HG03159 (cell line): Measurements from ENCODE around the gene TMEFF2.
A peak's percentile ranks its signal among the peaks of the same experiment; 100 is the strongest.

Experiments used
- ATAC-seq: cut with Tn5 transposase; IDR thresholded peaks from one replicate; pipeline ENCODE4 v1.9.1; 2021; ENCODE audit warnings: mild to moderate bottlenecking, moderate library complexity; ENCODE audit not compliant: unreplicated experiment

TMEFF2 gene

GRCh38 chr2:192072261-192072660 is 122.5 kb downstream of the TMEFF2 start:
- ATAC-seq: no peak

DNA sequence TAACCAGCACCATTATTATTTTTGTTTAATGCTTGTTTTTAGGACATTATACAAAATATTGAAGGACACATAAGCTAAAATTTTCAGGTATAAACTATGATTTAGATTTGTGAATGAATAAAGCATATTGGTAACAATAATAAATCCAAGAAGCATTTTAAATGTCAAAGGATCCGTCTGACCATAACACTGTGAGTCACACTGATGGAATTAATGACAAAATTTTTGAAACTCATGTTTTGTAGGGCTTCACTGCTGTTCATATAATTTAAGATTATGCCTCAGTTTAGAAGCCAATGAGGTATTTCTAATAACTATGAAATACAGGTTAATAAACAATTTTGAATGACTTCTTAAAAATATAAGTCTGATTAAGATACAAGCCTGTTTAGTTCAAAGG is 124.6 kb downstream of the TMEFF2 start:
- ATAC-seq: no peak

GRCh38 chr2:192069417-192069816 is 125.3 kb downstream of the TMEFF2 start:
- ATAC-seq: no peak

DNA sequence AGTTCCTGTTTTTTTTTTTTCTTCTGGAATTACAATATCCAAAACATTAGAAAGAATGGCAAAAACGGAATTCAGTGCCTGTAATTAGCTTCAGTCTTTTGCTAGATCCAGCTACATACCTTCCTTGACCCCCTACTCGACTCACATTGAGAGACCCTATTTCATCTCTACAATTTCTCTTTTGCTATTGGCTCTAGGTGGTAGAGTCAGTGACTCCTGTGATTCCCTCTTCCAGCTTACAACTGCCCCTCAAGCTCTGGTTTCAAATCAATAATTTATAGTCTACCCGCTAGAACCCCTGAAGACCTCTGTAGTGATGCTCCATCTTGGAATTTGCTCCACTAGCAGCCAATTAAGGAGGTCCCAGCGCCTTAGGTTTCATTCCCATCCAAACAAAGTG is 125.8 kb downstream of the TMEFF2 start:
- no peak for ATAC-seq

- no peak for ATAC-seq
Observed at GRCh38 chr2:192067631-192068030, 127.1 kb downstream of the TMEFF2 start.

- ATAC-seq: no peak
Observed at GRCh38 chr2:192064459-192064858, 130.3 kb downstream of the TMEFF2 start.

DNA sequence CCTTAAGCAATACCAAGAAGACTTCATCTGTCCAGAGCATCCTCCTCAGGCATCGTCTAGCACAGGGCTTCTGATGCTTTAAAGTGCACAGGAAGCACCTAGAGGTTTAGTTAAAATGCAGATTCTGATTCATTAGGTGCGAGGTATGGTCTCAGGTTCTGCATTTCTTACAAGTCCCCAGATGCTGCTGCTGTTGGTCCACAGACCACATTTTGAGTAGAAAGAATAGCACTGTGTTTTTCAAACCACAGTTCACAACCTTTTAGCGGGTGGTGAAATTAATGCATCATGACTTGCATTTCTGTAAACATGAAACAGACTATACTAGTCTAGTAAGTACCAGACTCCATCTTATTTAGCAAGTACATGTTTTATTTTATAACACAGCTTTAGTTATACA is 134.6 kb downstream of the TMEFF2 start:
- no peak for ATAC-seq

- no peak for ATAC-seq
Observed at GRCh38 chr2:192059266-192059665, 135.5 kb downstream of the TMEFF2 start.

DNA sequence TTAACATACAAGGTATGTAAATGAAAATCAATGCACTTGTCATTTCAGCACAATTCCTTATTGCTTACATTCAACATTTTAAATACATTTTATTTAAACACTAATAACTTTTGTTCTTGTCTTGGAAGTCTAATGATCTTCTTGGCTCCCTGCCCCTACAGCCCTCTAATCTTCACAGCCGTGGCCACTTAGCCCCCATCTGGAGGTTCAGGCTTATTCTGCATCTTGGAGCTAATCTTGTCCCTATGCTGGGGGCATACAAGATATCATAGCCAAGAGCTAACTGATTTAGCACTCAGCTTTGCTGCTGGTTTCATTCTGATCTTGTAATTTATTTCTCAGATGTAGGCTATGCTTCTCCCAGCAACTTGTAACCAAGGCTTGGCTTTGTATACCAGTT is 140.8 kb downstream of the TMEFF2 start:
- ATAC-seq: no peak

- no peak for ATAC-seq
Observed at GRCh38 chr2:192051533-192051932, 143.2 kb downstream of the TMEFF2 start.

DNA sequence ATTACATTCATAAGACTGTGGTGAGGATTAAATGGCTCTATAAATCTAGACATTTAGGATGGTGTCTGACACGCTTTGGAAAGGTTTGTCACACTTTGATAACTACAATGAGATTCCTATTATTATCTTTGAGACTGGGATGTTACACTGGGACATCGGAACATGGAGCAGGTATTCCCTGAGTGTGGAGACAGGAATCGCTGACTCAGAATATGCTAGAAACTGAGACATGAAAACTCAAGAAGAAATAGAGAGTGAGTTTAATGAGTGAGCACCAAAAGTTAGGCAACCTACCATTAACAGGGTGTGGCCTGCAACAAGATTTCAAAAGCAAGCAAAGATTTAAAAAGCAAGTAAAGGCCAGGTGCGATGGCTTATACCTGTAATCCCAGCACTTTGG is 145.4 kb downstream of the TMEFF2 start:
- ATAC-seq: no peak

- no peak for ATAC-seq
Observed at GRCh38 chr2:192047315-192048107, 147.2 kb downstream of the TMEFF2 start.

GRCh38 chr2:192044496-192044895 is 150.2 kb downstream of the TMEFF2 start:
- ATAC-seq: no peak

DNA sequence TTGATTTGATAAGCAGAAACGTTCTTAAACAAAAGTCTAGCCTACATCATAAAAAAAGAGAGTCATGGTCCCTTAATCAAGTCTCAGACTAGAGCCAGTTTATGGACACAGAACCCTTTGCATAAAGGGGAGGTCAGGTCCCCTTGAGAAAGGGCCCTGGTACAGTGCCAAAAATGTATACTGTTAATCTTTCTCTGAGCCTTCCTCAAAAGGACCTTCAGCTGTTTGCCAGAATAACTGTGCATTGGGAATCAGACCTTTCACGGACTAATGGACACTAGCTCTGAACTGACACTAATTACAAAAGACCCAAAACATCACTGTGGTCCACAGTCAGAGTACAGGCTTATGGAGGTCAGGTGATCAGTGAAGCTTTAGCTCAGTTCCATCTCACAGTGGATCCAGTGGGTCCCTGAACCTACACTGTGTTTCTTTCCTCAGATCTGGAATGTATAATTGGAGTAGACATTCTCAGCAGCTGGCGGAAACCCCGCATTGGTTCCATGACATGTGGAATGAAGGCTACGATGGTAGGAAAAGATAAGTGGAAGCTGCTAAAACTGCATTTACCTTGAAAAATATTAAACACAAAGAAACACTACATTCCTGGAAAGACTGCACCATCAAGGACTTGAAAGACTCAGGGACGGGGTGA is 151.4 kb downstream of the TMEFF2 start:
- no peak for ATAC-seq

- no peak for ATAC-seq
Observed at GRCh38 chr2:192042126-192042525, 152.6 kb downstream of the TMEFF2 start.

DNA sequence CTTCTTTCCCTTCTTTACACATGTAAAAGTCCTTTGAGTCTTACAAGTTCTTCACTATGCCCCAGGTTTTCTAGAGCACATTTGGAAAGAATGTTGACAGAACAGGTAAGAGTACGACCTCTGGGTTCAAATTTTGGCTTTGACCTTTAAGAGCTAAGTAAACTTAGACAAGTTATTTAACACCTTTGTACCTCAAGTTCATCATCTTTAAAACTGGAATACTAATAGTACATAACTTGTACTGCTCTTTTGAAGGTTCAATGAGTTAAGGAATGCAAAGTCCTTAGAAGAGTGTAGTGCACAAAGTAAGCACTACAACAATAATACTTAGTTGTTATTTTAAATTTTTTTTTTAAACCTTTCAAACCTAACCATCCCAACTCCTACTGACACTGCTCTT is 156.6 kb downstream of the TMEFF2 start:
- ATAC-seq: no peak

DNA sequence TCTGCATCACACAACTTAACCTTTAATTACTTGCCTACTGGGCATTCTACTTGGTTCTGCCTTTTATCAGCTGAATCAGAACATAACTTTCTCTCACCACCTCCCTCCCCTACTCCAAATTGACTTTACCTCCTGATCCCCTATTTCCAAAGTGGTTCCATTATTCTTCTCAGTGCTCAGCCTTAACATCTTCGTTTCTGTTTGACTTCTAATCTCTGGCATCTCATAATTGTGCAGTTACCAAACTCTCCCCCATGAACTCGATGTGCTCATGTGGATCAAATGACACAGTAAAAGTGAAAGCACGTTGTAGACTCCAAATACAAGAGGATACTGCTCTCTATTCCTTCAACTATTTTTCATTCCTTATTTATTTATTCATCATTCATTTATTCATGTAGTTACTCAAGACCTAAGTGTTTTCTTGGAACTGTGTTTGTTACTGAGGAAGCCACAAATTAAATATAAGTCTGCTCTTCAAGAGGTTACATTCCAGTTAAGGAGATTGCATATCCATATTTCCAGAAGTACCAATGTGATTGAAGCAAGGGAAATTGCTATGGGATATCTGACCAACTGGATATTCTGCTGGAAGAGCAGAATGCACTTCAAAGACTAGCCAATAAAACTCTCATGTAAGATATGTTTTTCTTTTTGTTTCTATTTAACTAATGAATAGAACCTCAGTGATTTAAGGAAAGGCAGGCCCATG is 158.8 kb downstream of the TMEFF2 start:
- no peak for ATAC-seq

DNA sequence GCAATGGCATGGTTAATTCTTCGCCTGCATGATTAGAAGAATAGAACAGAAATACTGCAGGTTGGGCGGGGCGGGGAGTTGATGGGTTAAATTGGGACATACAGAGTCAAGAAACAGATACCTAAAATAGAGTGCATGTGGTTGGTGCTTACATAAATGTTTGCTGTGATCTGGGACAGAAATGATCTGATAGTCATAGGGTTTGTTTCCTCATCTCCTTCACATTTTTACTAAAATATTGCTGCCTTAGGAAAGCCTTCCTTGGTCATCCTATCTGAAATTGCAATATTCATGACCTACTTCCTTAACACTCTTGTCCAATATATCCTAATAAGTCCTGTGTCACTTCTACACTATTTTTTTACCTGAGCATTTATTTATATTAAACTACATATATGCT is 163.9 kb downstream of the TMEFF2 start:
- no peak for ATAC-seq

DNA sequence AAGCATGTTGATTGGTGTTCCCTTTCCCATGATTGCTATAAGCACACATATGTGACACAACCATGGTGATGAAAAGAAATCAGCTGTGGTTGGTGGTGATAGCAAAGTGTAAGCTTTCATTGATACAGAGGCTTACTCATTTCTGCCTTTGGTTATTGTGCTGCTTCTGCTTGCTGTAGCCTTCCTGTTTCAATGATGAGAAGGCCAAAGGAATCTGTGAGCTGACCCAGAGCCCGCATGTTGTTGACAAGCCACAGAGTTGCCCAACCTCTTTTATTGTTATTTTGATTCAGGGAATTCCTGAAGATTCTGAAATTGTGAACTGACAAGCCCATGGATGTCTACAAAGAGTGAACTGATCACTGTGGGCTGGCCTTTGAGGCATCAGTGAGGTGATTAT is 164.4 kb downstream of the TMEFF2 start:
- ATAC-seq: no peak

DNA sequence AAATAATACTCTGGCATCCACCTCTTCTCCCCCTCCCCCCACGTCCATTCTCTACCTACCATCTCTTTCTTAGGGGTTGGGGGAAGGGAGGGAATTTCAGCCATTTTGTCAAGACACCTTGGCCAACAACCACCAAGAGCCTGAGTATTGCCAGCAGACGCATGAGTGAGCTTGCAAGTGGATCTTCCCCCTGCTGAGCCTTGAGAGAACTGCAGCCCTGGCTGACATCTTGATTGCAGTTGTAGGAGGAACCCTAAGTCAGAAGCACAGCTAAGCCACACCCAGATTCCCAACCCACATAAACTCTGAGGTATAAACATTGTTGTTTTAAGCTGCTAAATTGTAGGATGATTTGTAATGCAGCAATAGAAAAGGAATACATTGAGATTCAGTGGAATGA is 165.6 kb downstream of the TMEFF2 start:
- ATAC-seq: peak; percentile 93

GRCh38 chr2:192026825-192027120 is 168.0 kb downstream of the TMEFF2 start:
- no peak for ATAC-seq
